Urothelium cell line (cell line): ENCODE results near the gene NTM.
A peak's percentile ranks its signal among the peaks of the same experiment; 100 is the strongest.
"Not testable (repeated sequence)": the region's sequence is repeated elsewhere in the genome, so short reads cannot be mapped to it uniquely, and the experiment has no call there.

Experiments
- DNase-seq: peaks from one replicate; pipeline ENCODE4 v3.0.0; 2011; ENCODE audit warnings: low spot score, mixed read lengths
- FAIRE-seq: peaks from 2 replicates; lab custom pipeline; 2011; peaks lifted over from hg19 to GRCh38; lab: Jason Lieb, UNC

Gene NTM

DNA sequence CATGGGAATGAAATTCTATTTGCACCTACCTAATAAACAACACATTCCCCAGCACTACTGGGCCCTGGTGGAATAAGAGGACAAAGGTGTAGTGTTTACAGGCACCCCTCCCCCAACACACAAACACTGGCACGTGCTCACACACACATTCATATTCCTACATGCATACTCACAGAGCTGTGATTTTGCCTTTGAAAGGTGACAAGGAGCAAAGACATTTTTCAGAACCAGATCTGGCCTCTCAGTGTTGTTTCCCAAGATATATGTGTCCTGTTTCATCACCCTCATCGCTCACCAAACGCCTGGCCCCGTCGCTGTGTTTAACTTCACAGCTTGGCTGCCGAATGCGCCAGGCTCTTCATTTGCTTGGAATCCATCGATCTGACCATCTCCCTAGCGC lies 292.6 kb downstream of the NTM start:
- FAIRE-seq (no peak), DNase-seq (no peak)

DNA sequence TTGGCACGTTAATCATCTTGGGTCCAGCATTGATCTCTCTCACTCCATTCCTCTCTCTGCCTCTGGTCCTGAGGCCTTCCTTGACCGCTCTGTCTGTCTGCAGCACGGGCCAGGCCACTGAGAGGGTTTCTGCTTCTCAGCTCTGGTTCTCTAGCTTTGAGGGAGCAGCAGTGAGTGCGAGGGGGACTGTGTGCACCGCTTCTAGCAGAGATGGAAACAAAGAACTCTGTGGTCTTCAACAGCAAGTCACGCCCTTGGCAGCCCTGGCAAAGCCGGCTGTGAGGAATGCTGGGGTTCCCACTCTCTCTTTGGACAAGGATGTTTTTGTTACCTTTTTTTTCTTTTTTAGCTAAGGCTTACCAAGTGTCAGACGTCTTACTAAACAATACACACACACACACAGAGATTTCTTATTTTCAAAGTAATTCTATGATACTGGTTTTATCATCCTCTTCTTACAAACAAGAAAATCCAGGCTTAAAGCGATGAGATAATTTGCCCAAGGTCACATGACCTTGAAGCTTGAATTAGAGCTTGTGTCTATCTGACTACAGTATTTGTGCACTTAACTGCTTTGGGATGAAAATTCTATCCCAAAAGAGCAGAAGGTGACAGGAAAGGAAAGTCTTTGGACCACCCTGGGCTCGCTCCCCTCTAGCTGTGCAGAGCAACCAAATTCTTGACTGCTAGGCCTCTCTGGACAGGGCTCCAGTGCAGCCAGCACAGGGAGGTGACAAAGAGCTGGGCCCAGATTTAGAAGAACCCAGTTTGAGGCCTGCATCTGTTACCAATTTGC lies 293.2 kb downstream of the NTM start:
- DNase-seq (no peak), FAIRE-seq (no peak)

DNA sequence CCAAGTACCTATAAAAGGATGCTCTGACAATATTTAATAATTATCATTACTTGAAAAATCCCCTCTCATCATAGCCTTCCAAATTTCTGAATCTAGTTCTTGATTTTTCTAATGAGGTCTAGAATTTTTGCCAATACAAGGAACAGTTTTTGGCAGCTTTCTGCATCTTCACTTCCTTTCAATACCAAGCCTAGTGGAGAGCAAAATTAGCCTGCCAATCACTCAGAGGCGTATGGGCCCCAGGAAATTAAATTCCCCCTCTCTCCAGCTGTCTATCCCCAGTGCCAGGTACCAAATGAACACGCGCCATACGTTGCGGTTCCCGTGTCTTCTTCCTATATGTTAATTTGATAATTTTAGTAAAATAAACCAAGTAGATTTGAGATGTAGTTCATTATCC lies 293.9 kb downstream of the NTM start:
- FAIRE-seq (no peak), DNase-seq (no peak)

DNA sequence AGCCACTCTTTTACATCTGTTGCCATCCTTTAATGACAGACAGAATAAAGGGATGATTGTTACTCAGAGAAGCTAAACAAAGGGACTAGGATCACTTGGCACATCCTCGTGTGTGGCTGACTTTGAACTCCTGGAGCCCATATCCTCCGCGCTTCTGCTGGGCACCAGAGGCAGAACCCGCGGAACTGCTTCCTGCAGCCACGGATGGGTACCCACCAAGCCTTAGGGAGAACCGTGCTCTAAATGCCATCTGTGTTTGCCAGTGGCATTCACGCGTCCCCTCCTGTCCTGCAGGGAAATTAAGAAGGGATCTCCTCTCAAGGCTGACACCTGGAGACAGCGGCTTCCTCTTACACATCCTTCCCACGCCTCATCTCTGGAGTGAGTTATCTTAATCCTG lies 294.4 kb downstream of the NTM start:
- no peak for FAIRE-seq
- DNase-seq, result no peak

DNA sequence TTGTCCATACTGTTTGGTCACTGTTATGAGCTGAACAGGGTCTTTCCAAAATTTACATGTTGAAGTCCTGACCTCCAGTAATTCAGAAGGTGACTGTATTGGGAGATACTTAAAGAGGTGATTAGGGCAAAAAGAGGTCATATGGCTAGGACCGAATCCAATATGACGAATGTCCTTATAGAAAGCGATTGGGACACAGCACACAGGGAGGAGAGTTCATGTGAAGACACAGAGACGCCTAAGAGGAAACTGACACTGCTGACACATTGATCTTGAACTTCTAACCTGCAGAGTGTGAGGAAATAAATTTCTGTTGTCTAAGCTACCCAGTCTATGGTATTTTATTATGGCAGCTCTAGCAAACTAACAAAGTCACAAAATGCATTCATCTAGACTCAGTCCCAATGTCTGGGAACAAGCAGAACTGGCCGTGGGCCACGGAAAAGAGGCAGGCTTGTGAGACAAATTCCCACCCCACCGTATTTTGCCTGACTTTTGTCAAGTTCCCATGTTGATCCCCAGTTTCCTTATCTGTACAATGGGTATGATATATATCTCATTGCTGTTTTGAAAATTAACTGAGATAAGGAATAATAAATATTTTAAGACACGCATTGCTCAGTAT lies 295.0 kb downstream of the NTM start:
- no peak for DNase-seq
- FAIRE-seq, result no peak

DNA sequence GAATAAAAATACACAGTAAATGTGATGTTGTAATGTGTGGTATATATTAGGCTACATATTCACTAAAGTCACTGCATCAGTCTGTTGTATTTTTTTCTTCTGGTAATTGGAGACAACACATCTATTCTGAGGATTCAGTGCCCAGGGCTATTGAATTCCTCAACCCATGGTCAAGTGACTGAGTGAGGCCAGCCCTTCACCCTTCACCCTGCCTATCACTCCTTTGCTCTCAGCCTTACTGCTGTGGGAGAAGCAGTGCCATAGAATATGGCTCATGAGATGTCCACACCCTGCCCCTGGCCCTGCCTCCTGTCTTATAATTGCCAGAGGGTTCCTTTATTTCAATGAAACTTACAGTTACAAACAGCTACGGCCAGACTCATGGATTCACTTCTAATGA lies 295.6 kb downstream of the NTM start:
- no peak for FAIRE-seq
- DNase-seq, result no peak

DNA sequence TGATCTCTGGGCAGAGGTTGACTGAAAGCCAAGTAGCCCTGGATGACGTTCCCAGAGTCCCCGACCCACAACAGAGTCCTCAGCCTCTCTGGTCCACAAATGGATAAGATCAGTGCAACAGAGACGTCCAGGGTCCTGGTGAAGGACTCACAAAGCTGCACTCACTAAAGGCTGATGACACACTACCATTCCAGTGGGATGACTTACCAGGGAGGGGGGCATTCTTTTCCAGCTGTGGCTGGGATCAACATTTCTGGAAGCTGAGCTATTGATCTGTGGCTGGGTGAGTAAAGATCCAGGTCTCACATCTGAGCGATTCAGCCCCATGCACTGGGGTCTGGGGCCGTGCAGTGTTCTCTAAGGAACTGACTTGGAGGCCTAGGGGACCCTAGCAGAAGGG lies 296.2 kb downstream of the NTM start:
- no peak for FAIRE-seq
- DNase-seq, result no peak

DNA sequence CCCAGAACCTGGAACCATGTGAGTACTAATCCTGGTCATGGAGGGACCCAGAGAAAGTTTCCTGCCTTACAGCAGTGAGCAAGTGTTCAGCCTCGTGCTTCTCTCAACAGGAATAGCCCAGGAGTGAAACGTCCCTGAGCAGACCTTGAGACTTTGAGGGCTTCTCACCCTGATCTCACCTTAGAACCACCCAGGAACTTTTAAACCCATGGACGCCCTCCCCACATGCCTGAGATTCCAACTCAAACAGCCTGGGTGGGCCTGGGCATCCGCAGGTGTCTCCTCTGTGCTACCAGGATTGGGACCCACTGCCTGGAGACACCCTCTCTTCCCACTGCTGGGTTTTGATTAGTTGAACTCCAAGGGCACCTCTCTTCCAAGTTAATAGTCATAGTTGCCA lies 297.2 kb downstream of the NTM start:
- FAIRE-seq, result no peak
- DNase-seq, result no peak

DNA sequence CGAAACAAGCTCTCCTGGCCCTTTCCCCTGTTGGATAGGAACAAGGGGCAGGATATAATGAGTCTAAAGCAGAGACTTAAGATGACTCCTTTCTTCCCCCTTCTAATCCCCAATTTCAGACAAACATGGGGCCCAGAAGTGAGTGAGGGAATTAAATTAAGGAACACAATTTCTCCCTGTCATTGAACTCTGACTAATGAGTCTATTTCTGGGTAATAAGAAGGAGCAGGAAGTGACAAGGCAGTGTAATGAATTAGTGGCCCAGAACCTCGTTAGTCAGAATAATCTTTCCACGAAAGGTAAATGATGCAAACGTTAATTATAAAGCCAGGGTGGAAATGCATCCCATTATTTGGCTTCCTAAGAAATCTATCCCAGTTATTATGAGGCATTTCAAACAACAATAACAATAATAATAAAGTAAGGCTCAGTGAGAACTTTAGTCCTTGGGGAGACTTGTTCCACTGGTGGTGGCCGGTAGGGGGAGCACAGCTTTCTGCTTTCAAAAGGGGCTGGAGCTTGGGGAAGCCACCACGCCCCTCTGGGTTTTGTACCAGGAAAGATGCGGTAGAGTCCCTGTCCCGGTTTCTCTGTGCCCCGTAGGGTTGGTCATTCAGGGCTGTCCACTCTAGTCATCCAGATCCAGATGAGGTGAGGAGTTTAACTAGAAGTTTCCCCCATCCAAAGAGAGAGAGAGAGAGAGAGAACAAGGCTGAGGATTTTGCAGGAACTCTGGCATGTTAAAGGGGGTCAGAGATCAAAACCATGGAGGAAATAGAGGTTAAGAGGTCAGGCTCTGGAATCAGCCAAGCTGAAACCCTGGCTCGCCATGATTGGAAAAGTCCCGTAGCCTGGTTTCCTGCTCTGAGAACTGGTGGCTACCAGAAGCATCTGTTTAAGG lies 298.3 kb downstream of the NTM start:
- no peak for FAIRE-seq
- DNase-seq, result no peak

DNA sequence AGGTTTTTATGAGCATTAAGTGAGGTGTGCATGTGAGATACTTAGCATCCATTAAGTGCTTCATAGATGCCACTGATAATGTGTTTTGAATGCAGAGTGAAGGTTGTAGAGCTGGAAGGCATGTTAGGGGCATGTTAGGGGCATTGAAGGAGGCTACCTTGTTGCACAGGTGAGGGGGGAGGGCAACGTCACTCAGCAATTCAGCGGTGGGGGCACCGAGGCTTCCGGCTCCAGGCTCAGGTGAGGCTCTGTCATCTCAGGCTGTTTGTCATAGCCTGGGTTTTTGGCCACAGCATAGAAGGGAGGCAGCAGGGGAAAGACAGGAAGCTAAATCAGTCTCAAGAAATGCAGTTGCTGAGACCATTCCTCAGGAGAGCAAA lies 299.0 kb downstream of the NTM start:
- FAIRE-seq, result no peak
- DNase-seq, result no peak

DNA sequence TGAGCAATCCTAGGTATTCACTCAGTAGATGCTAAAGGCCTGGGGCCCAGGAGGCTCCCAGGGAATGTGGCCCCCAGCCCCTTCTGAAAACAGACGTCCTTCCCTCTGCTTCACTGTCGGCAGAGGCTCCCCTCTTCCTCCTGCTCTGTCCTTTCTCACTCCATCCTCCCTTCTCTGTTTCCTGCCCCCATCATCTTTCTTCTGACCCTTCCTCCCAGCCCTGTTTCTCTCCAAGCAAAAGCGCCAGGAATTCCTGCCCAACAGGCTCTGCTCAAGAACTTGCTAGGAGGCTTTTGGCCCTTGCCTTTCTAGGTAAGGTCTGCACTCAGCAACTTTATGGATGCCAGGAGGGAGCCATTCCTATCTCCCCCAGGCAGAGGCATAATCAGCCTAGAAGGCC lies 300.5 kb downstream of the NTM start:
- no peak for FAIRE-seq

DNA sequence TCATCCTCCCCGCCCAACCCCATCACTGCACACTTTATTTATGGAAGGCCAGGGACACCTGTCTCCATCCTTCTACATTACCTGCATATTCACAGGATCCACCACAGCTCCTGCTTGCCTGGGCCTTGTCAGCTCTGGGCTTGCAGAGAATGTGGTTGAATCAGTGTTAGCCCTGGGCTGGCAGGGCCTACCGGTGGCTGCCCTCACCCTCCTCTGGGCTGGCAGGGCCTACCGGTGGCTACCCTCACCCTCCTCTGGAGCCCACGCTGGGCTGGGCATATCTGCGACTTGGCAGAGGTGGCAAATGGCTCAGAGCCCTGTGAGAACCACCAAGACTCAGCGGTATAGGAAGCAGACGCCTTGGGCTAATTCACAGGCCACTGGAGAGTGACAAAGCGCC lies 300.9 kb downstream of the NTM start:
- no peak for FAIRE-seq

More for the DNA sequence above, 300.5 kb downstream of the NTM start:
- no peak for DNase-seq

DNA sequence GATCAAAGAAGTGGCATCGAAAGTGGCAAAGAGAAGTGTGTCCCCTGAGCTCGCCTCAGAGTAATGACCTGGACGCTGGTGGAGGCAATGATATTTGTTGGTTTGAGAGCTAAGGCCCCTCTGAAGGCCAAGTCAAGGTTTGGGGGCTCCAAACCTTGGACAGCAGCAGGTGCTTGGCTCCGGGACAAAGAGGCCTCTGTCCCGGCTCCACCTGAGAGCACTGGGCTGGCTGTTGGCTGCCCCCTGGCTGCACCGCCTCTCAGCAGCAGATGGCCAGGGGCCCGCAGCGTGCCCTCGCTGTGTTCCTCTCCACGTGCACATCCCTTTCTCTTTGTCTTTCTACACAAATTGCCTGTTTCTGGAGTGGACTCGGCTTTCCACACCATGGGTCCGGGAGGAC lies 301.3 kb downstream of the NTM start:
- no peak for FAIRE-seq
- no peak for DNase-seq

More for the DNA sequence above, 300.9 kb downstream of the NTM start:
- no peak for DNase-seq

DNA sequence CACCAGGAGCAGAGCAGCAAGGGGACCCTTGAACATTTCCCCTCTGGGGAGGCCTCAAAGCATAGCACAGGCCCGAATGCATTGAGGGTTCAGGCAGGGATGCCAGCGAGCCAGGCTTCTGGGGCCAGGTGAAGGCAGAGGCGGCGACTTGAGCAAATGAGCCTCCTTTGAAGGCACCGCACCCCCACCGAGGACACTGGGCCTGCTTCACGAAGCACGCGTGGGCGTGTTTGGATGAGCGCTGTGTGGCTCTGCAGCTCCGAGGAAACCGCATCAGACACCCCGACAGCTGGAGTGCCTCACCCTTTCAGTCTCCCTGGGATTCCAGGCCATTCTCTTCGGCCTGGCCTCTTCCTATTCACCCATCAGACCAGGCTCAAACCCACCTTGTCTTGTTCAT lies 301.8 kb downstream of the NTM start:
- DNase-seq (no peak), FAIRE-seq (no peak)

DNA sequence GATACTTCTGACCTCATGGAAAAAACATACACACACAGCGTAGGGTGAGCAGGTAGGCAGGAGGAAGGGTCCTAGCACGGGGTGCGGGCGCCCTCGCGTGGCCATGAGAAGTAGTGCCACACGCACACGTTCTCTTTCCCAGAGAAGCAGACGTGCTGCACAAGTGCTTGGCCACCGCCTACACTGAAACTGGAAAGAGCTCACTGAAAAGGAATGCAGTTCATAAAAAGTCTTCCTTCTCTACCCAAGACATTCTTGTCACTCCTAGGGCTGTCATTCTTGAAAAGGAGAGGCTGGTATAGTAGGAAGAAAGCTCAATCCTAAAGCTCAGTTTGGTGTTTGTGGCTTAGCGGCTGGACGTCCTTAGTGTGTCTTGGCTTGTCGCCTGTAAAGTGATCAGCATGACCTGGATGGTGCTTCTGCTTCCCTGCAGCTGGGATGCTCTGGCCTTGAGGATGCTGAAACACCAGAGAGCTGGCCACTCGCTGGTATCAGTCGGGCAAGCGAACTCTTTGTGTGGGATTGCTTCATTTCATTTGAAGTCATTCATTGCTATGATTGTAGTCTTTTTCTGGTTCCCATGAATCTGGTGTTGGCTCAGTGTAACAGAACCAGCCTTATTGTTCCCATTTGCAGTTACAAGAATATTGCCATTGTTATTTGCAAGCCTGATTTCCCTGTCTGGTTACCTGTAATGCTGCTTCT lies 303.8 kb downstream of the NTM start:
- DNase-seq (peak; percentile 59), FAIRE-seq (no peak)

DNA sequence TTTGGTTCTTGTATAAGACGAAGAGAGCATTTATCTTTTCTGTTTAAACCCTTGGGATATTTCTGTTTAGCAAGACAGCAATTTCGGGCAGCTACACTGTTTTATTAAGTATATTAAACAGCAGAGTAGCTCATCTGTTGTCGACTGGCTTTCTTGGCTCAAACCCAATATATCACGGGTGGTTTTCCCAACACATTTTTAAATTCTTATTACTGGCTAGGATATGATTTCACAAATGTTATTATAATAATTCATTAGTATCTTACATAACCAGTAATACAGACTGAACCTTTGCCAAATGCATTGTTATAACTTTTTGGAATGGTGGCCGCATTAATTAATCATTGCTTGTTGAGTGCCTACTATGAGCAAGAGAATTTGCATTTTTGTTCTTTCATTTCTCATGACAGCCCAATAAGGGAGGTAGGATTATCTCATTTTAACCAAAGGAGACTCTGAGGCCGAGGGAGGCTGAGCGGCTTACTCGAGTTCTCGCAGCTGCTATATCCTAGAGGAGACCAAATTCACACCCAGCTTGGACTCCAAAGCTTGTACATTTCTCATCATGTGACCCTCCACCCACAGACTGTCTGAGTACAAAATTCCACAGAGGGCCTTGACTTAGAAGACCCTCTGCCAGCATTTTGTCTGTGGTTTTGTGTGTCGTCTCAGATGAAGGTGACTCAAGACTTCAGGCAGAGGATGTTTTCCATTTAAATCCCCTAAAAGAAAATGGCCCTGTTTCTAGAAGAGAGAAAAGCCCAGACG lies 304.9 kb downstream of the NTM start:
- no peak for FAIRE-seq
- DNase-seq, result no peak

DNA sequence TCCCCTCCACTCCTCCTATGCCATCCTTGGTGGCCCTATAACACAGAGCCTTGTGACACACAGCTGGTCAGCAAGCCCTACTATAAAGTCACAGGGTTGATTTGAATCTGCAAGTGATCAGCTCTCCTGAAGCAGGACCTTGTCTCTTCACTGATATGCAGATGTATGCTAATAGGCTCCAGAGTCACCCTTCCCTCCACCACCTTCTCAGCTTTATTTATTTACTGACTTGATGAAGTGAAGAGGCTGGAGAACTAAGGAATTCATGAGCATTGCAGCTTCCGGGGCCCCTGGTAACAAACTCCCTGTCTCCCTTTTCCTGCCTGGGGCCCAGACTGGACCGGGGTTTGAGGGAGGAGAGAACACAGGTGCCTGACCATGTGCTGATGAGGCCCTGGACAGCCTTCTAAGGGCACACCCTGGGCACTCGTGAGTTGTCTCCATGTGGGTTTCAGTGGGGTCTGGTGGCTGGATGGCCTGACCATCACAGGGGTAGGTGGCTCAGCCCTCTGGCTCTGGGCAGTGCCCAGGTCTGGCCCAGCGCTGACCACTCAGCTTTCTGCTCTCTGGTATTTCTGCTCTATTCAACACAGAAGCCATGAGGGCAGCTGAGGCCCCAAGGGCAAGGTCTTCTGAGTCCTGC lies 307.5 kb downstream of the NTM start:
- no peak for FAIRE-seq
- DNase-seq, result no peak

DNA sequence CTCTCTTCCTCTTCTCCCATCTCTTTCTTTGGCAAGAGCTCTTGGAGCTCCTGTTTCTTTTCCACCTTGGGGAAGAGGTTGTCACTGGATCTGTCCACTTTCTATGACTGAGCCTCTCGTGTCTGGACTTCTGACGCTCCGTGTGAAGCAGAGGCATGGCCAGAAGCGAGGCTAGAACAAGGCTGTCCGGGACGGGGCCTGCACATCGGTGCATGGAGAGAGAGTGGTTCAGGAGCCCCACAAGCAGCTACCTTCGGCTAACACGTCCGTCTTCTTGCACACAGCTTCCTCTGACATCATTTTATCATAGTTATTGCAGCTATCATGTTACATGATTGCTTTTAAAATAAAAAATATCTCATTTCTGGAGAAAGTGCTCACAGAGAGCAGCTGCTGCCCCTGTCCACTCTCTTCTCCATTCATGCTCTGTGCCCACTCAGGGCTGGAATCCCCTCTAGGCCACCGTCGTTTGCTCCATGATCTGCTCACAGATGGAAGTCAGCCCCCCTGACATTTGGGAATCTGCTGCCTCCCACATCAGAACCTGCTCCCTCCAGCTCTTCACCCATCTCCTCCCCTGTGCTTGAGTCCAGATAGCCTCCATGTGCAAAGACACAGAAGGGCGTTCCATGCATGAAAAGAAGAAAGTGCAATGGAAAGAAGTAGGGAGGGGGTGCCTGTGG lies 308.4 kb downstream of the NTM start:
- FAIRE-seq (no peak), DNase-seq (no peak)

DNA sequence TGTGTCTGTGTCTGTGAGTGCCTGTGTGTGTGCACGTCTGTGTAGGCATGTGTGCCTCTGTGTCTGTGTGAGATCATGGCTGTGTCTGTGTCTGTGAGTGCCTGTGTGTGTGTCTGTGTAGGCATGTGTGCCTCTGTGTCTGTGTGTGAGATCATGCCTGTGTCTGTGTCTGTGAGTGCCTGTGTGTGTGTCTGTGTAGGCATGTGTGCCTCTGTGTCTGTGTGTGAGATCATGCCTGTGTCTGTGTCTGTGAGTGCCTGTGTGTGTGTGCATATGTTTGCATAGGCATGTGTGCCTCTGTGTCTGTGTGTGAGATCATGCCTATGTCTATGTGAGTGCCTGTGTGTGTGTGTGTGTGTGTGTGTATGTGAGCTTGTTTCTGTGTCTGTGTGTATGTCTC lies 310.0 kb downstream of the NTM start:
- peak; percentile 100 for FAIRE-seq
- not testable (repeated sequence) for DNase-seq
